HFF-Myc (cell line): Measurements from ENCODE around the gene COQ9.

ENCODE experiments used
- DNase-seq: peaks from one replicate; pipeline ENCODE4 v3.0.0-alpha.2; 2011; ENCODE audit warnings: low read depth; ENCODE audit errors: extremely low read depth
- H3K4me3 ChIP-seq: replicated peaks from 2 replicates; pipeline ENCODE4 v1.5.1; 2011; ENCODE audit warnings: low read depth, mild to moderate bottlenecking, control low read depth, low read length
- TF ChIP-seq, protein P1 (sequence below): IDR thresholded peaks from 2 replicates; pipeline ENCODE4 v1.5.1; 2012; ENCODE audit warnings: mild to moderate bottlenecking, low read depth, low read length, control low read depth; ENCODE audit errors: missing control alignments

The COQ9 gene

DNA sequence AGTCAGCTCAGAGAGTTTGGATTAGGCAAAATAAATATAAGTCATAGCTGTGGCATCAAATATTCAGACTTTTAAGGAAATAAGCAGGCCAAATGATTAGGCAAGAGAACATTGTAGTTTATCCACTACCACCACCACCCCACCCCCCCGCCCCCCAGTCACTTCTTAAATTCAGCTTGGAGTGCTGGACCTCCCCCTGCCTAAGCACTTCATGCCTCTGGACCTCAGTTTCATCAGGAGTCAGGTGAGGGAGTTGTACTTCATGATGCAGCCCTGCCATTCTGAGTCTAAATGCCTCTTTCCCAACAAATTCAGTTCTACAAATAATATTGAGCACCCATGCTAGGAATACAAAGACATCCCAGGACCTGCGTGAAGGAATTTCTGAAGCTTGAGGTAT lies 17.2 kb downstream of the COQ9 start:
- TF ChIP-seq, protein P1, sequence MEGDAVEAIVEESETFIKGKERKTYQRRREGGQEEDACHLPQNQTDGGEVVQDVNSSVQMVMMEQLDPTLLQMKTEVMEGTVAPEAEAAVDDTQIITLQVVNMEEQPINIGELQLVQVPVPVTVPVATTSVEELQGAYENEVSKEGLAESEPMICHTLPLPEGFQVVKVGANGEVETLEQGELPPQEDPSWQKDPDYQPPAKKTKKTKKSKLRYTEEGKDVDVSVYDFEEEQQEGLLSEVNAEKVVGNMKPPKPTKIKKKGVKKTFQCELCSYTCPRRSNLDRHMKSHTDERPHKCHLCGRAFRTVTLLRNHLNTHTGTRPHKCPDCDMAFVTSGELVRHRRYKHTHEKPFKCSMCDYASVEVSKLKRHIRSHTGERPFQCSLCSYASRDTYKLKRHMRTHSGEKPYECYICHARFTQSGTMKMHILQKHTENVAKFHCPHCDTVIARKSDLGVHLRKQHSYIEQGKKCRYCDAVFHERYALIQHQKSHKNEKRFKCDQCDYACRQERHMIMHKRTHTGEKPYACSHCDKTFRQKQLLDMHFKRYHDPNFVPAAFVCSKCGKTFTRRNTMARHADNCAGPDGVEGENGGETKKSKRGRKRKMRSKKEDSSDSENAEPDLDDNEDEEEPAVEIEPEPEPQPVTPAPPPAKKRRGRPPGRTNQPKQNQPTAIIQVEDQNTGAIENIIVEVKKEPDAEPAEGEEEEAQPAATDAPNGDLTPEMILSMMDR: no peak
- H3K4me3 ChIP-seq: no peak overlapping the region
- no peak for DNase-seq

DNA sequence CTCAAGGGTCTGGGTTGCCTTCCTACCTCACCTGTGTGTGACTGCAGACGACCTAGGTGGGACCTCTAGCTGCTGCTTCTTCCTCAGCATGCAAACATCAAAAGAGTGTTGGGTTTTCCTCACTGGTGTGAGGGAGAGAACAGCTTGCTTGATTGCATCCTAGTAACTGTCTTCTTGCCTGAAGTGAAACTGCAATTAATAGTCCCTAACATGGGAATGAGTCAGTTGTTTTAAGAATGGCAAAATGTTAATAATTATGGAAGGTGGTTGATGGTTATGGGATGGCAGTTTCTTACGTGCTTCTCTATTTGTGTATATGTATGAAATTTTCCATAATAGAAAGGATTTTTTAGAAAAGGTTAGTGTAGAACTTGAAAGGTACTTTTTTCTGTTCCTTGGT lies 21.1 kb downstream of the COQ9 start:
- DNase-seq: no peak
- TF ChIP-seq, protein P1: no peak
- H3K4me3 ChIP-seq: no peak overlapping the region

DNA sequence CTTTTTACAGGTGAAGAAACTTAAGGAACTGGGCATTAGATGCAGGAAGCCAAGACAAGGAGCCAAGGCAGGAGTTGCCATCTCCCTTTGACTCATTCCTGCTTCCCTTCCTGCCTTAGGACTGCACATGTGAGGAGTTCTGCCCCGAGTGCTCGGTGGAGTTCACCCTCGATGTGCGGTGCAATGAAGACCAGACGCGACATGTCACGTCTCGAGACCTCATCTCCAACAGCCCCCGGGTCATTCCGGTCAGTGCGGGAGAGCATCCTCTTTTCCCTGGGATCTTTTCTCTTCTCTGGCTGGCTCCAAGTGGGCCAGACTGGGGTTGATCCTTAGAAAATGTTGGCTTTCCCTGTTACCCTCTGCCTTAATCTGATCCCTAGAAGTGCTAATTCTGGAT lies 21.8 kb downstream of the COQ9 start:
- H3K4me3 ChIP-seq: no peak overlapping the region
- TF ChIP-seq, protein P1: no peak
- no peak for DNase-seq

DNA sequence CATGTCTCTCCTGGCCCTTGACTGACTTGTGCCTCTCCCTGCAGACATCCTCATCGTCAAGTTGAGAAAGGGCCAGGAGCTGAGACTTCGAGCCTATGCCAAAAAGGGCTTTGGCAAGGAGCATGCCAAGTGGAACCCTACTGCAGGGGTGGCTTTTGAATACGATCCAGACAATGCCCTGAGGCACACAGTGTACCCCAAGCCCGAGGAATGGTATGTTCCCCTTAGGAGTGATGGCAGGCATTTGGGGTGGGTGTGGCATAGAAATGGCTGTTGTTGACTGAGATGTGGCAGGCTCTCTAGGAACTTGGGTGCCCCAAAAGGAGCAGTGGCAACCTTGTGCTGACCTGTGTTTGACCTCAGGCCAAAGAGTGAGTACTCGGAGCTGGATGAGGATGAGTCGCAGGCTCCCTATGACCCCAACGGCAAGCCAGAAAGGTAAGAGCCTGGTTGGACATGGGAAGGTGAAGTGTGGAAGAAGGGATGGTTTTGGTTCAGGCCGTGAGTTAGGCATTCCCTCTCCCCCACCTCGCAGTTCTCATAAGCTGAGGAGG lies 22.7 kb downstream of the COQ9 start:
- no peak for DNase-seq
- no peak overlapping the region for H3K4me3 ChIP-seq
- TF ChIP-seq, protein P1: no peak

DNA sequence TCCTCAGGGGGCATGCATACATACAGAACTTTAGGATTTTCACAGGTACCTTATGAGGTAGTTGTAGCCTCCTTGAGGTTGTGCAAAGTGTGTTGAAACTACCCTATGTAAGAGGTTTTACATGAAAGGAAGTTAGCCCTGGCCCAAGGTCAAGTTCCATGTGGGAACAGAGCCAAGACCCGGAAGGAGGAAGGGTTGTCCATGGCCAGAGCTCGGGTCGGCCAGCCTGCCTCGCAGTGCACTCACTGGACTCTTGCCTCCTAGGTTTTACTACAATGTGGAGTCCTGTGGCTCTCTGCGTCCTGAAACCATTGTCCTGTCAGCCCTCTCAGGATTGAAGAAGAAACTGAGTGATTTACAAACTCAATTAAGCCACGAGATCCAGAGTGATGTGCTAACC lies 23.4 kb downstream of the COQ9 start:
- no peak for DNase-seq
- no peak overlapping the region for H3K4me3 ChIP-seq
- TF ChIP-seq, protein P1: no peak

DNA sequence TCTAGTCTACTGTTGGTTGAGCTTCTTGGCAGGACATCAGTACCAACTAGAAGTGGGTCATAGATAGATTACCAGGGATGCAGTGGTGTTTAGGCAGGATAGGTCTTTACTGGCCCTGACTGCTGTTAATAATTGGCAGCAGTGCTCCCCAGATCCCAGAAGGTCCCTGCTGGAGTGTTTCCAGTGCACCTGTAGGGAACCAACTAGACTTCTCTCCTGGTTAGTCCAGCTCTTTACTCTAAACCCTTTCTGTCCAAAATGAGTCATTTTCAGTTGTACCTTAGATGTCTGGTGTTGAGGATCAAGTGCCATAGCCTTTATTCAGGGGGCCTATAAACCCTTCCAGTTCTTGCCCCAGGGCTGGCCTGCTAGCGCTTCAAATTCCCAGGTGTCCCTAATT lies 23.9 kb downstream of the COQ9 start:
- TF ChIP-seq, protein P1: no peak
- no peak overlapping the region for H3K4me3 ChIP-seq
- no peak for DNase-seq

DNA sequence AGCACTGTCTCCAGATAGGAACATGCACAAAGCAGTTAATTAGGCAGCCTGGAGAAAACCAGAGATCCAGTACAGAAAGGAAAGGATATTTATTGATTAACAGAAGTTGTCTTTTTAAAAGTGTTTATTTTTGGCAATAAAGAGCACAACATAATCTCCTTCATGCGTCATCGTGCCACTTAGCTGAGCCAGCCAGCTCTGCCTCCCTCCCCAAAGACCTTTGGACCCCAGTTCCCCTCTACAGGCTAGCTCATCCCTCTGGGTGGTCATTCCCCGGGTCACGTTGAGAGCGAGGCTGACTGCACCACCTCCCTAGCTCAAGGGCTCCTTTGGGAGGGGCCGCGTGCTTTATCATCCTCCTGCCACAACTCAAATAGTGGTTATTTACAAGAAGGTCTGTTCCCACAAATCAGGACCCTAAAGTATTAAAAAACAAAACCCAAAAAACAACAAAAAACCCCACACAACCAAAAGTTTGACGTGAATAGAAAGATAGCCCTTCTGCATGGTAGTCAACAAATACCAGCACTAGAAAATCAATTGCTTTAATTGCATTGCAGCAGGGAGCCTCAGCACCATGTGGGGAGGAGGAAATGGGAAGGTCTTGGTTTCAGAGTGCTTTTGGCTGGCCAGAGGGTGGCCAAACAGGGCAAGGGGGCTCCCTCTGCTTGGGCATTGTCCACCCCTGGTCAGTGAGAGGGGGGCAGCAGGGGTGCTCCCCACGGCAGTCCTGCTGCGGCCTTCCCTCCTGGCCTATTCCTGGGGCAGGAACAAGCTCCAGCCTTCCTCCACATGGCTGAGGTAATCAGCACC lies 24.8 kb downstream of the COQ9 start:
- no peak for DNase-seq
- TF ChIP-seq, protein P1: no peak
- H3K4me3 ChIP-seq: no peak overlapping the region
